HepG2 (cell line): ENCODE data around the gene IP6K1. TPM values are rescaled to one million over a fixed set of nuclear protein-coding genes. Genes with fewer than 3 reads are reported as not detected.

ENCODE experiments used
- ESRRA ChIP-seq: sonication (generic); formaldehyde crosslinking; IDR thresholded peaks from 2 replicates; pipeline ENCODE4 v1.5.1; 2020; ENCODE audit warnings: mild to moderate bottlenecking, low read depth, missing genetic modification reagents
- FOXK2 ChIP-seq: fragments of 450-650 bp; IDR thresholded peaks from 2 replicates; pipeline ENCODE4 v1.6.1; 2016
- HOXA5 ChIP-seq: sonication (generic); formaldehyde crosslinking; IDR thresholded peaks from 2 replicates; pipeline ENCODE4 v1.4.0; 2020; ENCODE audit warnings: missing genetic modification reagents
- KIAA2018 ChIP-seq: sonication (generic); formaldehyde crosslinking; IDR thresholded peaks from 2 replicates; pipeline ENCODE4 v1.5.0; 2020; ENCODE audit warnings: mild to moderate bottlenecking, missing genetic modification reagents, borderline replicate concordance
- LBX2 ChIP-seq: sonication (generic); formaldehyde crosslinking; IDR thresholded peaks from 2 replicates; pipeline ENCODE4 v1.5.0; 2020; ENCODE audit warnings: missing genetic modification reagents, mild to moderate bottlenecking, borderline replicate concordance
- NCOA2 ChIP-seq: sonication (generic); formaldehyde crosslinking; IDR thresholded peaks from 2 replicates; pipeline ENCODE4 v1.8.0; 2022; ENCODE audit warnings: inconsistent platforms
- PAF1 ChIP-seq: IDR thresholded peaks from 2 replicates; pipeline ENCODE4 v1.6.1; 2016; ENCODE audit warnings: missing genetic modification reagents, missing compliant biosample characterization
- PPARG ChIP-seq: conservative IDR thresholded peaks from 2 replicates; pipeline ENCODE4 v1.6.1; 2016; ENCODE audit warnings: missing biosample characterization, missing genetic modification reagents
- SALL2 ChIP-seq: sonication (generic); formaldehyde crosslinking; IDR thresholded peaks from 2 replicates; pipeline ENCODE4 v1.8.1; 2023; ENCODE audit warnings: mild to moderate bottlenecking, missing genetic modification reagents, inconsistent platforms
- SNAPC2 ChIP-seq: sonication (generic); formaldehyde crosslinking; IDR thresholded peaks from 2 replicates; pipeline ENCODE4 v1.8.1; 2022; ENCODE audit warnings: mild to moderate bottlenecking, missing genetic modification reagents
- TCF12 ChIP-seq, 2 experiments: fragments of 450-650 bp in 1 of 2; sonication (generic) in 1 of 2; formaldehyde crosslinking in 1 of 2; IDR thresholded peaks; 2 replicates each; pipeline versions ENCODE4 v1.6.1 to v1.8.0; 2017 to 2022; ENCODE audit warnings: antibody characterized with exemption in 1 of 2, mild to moderate bottlenecking in 1 of 2, missing genetic modification reagents in 1 of 2, moderate library complexity in 1 of 2
- TGIF2 ChIP-seq: IDR thresholded peaks from 2 replicates; pipeline ENCODE4 v1.6.1; 2016; ENCODE audit warnings: control low read depth, missing compliant biosample characterization
- ZMYM4 ChIP-seq: sonication (generic); formaldehyde crosslinking; IDR thresholded peaks from 2 replicates; pipeline ENCODE4 v1.8.1; 2023; ENCODE audit warnings: mild to moderate bottlenecking, missing genetic modification reagents
- ZNF260 ChIP-seq: sonication (generic); formaldehyde crosslinking; IDR thresholded peaks from 2 replicates; pipeline ENCODE4 v1.4.0; 2020; ENCODE audit warnings: missing genetic modification reagents, low read depth, mild to moderate bottlenecking, borderline replicate concordance
- polyA plus RNA-seq, 8 experiments: library from polyadenylated mRNA; depleted of rRNA in 3 of 8; stranded (reverse) in 7 of 8; unstranded in 1 of 8; fragments of >200 nt; fragmentation: Illumina TruSeq in 4 of 8; extraction: Trizol in 4 of 8; gene quantifications; 2 replicates each; pipeline versions ENCODE4 v1.2.1 to v1.2.3, GENCODE V29; 2011 to 2016; ENCODE audit warnings: low read depth in 4 of 8, missing spikeins in 1 of 8, mixed read lengths in 1 of 8; ENCODE audit not compliant: insufficient read depth in 1 of 8
- total RNA-seq, 5 experiments: library from RNA; depleted of rRNA; stranded (reverse); fragments of >200 nt; fragmentation: Illumina TruSeq; extraction: Trizol; gene quantifications; 2 replicates each; pipeline ENCODE4 v1.2.3, GENCODE V29; 2016; ENCODE audit warnings: low read depth in 1 of 5
- TF ChIP-seq, protein P1 (sequence below): IDR thresholded peaks from 2 replicates; pipeline ENCODE4 v1.6.1; 2016; ENCODE audit warnings: low read depth, control low read depth
- TF ChIP-seq, protein P2 (sequence below): sonication (generic); formaldehyde crosslinking; IDR thresholded peaks from 2 replicates; pipeline ENCODE4; 2020; ENCODE audit warnings: missing genetic modification reagents, mild to moderate bottlenecking, borderline replicate concordance

IP6K1 gene
- total and polyA plus RNA-seq, 2 of the 13 experiments (the other 11 are each of a cell fraction or from before 2014, with no cell fraction given), result 17.7 to 29.7 TPM

DNA sequence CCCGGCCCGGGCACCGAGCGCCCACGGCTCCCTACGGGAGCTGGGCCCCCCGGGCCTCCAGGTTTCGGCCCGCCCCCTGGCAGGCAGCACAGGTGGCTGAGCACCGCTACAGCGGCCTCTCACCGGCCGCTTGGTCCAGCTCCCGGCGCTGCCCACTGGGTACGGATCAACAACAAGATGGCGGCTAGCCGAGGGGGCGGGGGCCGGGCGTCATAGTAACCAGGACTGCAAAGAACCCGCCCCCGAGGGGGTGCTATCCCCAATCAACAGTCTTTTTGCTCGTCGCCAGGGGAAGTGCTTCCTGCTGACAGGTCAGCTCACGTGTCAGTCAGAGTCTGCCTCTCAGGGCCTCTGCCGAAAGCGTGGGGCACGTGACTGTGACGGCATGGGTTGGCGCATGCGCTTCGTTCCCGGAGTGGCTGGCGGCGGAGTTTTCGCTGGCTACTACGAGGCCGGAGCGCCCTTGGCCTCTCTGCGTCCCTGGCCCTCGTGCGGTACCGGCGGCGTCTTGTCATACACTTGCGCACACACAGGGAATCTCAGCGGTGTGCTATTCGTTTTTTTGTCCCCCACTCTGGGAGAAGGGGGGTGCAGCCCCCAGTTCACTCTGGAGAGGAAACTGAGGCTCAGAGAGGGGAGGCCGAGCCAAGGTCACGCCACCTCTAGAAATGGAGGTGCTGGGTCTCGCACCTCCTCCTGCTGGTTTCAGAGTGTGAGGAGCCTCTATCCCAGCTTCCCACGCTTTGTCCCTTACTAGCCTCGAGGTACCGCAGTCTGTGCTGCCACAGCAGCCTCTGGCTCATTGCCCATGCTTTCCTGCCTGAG is at the start of gene IP6K1 (continued):
- TF ChIP-seq, protein P1, sequence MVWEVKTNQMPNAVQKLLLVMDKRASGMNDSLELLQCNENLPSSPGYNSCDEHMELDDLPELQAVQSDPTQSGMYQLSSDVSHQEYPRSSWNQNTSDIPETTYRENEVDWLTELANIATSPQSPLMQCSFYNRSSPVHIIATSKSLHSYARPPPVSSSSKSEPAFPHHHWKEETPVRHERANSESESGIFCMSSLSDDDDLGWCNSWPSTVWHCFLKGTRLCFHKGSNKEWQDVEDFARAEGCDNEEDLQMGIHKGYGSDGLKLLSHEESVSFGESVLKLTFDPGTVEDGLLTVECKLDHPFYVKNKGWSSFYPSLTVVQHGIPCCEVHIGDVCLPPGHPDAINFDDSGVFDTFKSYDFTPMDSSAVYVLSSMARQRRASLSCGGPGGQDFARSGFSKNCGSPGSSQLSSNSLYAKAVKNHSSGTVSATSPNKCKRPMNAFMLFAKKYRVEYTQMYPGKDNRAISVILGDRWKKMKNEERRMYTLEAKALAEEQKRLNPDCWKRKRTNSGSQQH, result no peak
- peak; percentile 29; the same call in 1 of the 2 replicates for TF ChIP-seq NCOA2
- TF ChIP-seq SALL2 (CRISPR knock-in tag), result no peak; the same call in 1 of the 2 replicates
- no peak for TF ChIP-seq KIAA2018 (CRISPR knock-in tag)
- no peak; the same call in 1 of the 2 replicates for TF ChIP-seq SNAPC2
- peak; percentile 70; the same call in 1 of the 2 replicates for TF ChIP-seq FOXK2
- peak; percentile 62; the same call in 1 of the 2 replicates for TF ChIP-seq HOXA5
- TF ChIP-seq PAF1 (CRISPR knock-in tag), result no peak
- no peak; the same call in 1 of the 2 replicates for TF ChIP-seq LBX2 (CRISPR knock-in tag)
- no peak for TF ChIP-seq ESRRA (CRISPR knock-in tag)
- no peak for TF ChIP-seq PPARG
- no peak for TF ChIP-seq TCF12 (IDR thresholded peaks at IDR 0.05)
- no peak for TF ChIP-seq TCF12 (CRISPR knock-in tag; IDR thresholded peaks at IDR 0.05)
- TF ChIP-seq, protein P2, sequence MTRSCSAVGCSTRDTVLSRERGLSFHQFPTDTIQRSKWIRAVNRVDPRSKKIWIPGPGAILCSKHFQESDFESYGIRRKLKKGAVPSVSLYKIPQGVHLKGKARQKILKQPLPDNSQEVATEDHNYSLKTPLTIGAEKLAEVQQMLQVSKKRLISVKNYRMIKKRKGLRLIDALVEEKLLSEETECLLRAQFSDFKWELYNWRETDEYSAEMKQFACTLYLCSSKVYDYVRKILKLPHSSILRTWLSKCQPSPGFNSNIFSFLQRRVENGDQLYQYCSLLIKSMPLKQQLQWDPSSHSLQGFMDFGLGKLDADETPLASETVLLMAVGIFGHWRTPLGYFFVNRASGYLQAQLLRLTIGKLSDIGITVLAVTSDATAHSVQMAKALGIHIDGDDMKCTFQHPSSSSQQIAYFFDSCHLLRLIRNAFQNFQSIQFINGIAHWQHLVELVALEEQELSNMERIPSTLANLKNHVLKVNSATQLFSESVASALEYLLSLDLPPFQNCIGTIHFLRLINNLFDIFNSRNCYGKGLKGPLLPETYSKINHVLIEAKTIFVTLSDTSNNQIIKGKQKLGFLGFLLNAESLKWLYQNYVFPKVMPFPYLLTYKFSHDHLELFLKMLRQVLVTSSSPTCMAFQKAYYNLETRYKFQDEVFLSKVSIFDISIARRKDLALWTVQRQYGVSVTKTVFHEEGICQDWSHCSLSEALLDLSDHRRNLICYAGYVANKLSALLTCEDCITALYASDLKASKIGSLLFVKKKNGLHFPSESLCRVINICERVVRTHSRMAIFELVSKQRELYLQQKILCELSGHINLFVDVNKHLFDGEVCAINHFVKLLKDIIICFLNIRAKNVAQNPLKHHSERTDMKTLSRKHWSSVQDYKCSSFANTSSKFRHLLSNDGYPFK (CRISPR knock-in tag), result peak; percentile 49; the same call in 1 of the 2 replicates
- TF ChIP-seq ZNF260 (CRISPR knock-in tag), result no peak
- no peak for TF ChIP-seq ZMYM4 (CRISPR knock-in tag)
- TF ChIP-seq TGIF2 (CRISPR knock-in tag), result 0 out of 2 replicates have a peak, but pooled peaks have one; percentile 32
